HG03521 (cell line): Measurements from ENCODE around the gene BCL2L13.
"Not testable (repeated sequence)": the region's sequence is repeated elsewhere in the genome, so short reads cannot be mapped to it uniquely, and the experiment has no call there.

ENCODE experiments used
- ATAC-seq: cut with Tn5 transposase; IDR thresholded peaks from one replicate; pipeline ENCODE4 v1.9.1; 2021; ENCODE audit warnings: mild to moderate bottlenecking, moderate library complexity; ENCODE audit not compliant: unreplicated experiment

The BCL2L13 gene

GRCh38 chr22:17753401-17753989, 114.9 kb downstream of the BCL2L13 start:
- no peak for ATAC-seq

DNA sequence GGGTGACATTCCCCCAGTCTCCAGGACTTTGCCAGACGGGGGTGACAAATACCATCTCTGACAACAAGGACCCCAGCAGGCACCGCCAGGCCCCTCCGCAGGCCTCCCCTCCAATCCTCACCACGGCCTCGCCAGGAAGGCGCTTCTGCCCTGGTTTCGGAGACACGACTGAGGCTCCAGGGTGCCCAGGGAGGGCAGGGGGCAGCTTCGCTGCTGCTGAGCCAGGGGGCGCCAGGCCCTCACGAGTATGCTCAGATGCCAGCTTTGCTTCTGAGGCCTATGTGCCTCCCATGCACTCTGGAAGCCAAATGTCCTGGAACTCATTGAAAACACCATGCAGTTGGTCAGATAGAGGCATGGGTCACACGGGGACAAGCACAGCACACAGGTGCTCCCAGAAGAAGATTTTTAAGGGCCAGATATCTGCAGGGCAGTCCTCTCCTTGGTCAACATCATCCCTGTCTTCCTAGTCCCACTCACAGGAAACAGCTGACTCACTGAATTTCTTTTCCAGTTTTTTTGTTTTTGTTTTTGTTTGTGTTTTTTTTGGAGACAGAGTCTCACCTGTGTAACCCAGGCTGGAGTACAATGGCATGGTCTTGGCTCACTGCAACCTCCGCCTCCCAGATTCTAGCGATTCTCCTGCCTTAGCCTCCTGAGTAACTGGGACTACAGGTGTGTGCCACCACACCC, 115.8 kb downstream of the BCL2L13 start:
- no peak for ATAC-seq

- no peak for ATAC-seq
Observed at GRCh38 chr22:17761138-17761488, 122.6 kb downstream of the BCL2L13 start.

GRCh38 chr22:17763442-17763841, 124.9 kb downstream of the BCL2L13 start:
- not testable (repeated sequence) for ATAC-seq

- no peak for ATAC-seq
Observed at GRCh38 chr22:17764036-17764435, 125.5 kb downstream of the BCL2L13 start.

DNA sequence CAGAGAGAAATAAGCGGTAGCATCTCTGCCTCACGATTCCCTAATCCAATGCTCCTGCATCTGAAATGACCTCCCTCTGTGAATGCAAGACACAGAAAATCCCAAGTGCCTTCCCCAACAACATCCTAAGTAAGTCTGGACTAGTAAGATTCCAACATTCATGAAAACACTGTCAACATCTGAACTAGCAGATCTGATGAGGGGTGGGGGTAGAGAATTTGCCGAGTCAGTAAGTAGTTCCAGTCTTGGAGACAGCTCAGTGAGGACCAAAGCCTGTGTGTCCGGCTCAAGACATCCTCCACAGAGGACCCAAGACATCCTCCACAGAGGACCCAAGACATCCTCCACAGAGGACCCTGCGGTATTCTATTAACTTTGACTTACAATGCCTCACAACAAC, 126.3 kb downstream of the BCL2L13 start:
- ATAC-seq = not testable (repeated sequence)

DNA sequence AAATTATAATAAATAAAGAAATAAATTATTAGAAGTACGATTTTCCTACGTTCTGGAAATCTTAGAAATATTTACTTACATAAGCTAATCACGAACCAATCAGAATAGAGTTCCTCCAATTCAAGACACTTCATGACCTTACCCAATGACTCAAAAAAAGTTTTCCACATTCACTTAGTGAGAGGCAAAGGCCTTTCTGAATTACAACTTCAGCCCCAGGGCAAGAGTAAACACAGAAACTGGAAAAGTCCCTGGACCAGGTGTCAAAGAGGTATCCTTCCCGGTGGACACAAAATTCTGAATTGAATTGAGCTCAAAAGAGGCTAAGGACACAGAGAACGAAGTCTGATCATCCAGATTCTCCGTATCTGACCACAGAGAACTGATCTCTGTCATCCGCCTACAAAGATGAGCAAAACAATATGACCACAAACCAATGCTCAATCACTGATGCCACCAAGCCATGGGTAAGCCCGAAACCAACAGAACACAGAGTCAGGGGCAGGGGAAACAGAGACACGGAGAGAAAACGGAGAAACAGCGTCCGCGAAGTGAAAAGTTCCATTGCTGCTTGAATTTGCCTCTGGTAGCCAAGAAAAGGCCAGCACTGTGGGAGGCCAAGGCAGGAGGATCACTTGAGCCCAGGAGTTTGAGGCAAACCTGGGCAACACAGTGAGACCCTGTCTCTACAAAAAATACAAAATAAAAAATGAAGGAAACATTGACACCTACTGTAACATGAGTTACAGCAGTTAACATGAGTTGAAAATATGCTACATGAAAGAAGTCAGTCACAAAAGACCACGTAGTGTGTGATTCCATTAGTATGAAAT, 128.9 kb downstream of the BCL2L13 start:
- ATAC-seq = peak; percentile 70

DNA sequence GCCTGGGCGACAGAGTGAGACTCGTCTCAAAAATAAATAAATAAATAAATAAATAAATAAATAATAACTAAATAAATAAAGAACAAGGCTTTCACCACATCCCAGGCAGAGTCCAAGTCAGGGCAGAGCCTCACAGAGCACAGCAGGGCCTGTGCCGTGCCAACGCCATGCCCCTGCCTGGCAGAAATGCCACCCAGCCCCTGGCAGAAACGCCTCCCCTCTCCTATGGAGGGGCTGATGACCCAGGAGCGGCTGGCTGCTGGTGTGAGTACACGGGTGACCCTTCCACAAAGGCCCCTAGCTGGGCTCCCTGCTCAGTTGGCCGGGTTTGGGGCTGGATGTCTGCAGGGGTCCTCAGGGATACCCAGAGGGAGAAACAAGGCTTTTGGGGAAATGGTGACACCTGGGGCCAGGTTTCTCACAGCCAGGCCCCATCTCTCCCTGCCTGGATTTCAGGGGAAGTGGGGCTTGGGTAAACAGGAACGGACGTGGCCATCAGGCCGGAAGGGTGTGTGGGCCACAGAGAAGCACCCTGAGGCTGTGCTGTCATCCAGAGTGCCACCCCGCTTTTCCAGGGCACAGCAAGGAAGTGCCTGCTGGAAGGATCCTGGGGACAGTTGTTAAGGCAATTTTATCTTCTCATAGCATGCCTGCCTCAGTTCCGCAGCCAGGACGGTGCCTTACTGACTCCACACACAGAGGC, 130.6 kb downstream of the BCL2L13 start:
- no peak for ATAC-seq

GRCh38 chr22:17769716-17770082, 131.1 kb downstream of the BCL2L13 start:
- ATAC-seq = no peak

GRCh38 chr22:17770180-17771077, 131.9 kb downstream of the BCL2L13 start:
- ATAC-seq = no peak

DNA sequence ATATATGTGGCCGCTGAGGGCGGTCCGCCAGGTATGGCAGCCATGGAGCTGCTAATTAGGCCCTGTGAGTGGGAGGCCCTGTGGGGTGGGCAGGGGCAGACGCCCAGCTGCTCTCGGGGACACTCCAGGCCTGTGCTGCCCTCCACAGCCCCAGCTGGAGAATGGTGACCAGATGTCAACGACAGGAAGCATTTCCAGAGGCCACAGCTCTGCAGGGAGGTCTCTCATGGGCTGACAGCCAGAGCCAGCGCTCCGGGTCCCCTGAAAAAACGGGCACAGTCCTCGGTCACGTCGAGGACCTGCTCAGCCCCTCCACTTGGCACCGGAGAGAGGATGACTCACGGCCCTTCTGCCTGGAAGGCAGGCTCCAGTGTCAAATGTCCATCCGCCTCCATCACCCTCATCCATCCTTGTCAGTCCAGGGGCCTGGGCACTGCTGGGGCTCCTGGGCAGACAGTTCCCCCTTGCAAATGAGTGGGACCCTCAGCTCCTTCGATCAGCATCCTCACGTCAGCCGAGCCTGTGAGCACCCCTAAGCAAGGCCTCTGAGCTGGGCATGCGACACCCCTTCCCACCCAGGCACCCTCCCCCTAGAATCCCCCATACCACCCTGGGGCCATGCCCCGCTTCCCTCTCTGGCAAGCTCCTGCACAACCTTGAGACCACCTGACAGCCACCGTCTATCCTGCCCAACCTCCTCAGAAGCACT, 133.8 kb downstream of the BCL2L13 start:
- no peak for ATAC-seq

DNA sequence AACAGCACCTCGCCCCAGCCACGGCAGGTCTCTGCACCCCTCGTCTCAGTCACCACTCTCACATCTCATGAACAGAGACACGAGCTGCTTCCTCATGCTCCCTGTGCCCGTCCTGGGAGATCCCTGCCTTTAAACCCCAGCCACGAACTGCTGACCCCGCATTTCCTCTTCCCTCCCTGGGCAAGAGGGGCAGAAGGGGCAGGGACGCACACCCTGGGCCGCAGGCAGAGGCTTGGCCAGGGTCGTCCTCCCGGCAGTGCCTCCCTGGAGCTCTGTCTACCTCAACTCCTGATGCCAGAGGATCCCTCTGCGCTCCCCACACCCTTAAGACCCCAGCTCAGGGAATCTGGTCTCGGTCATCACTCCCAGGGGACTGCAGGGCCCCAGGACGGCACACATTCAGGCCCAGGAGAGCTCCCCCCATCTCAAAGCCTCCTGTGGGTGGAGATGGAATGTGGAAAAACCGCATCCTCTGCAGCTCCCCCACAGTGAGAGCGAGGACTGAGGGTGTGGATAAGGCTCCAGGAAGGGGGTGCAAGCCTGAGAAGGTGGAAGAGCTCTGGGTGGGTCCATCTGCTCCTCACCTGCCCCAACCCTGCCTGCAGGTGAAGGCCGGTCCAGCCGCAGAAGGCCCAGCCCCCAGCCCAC, 134.5 kb downstream of the BCL2L13 start:
- ATAC-seq = no peak

GRCh38 chr22:17773606-17774205, 135.1 kb downstream of the BCL2L13 start:
- ATAC-seq = no peak

- ATAC-seq = no peak
Observed at GRCh38 chr22:17774206-17774925, 135.8 kb downstream of the BCL2L13 start, which contains the start of gene BID. Gene BID (minus strand): TSS chr22:17774469. CDS start chr22:17750116, 24,353 bp downstream.

DNA sequence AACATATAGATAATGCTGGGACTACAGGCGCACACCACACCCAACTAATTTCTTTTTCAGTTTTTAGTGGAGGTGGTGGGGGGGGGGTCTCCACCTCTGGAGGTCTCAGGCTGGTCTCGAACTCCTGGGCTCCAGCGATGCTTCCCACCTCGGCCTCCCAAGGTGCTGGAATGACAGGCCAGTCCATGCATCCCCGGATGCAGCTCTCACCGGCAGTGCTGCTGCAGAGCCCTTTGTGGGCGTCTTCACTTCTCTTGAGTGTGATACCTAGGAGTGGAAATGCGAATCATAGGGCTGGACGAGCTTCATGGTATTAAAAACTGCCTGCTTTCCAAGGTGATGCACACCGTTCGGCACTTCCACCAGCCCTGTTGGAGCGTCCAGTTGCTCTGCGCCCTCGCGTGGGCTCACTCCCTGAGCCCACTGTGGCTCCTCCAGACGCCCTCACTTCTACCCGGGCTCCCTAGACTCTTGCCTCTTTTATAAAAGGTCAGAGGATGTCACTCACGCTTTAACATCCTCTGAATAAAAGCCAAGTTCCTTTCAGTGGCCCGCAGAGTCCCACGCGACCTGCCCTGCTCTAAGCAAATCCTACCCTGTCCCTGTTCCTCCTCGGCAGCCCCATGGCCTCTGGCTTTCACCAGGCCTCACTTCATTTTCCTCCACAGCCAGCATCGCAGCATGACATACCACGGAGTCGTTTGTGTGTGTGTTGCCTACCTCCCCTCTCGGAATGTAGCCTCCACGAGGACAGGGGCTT, 136.5 kb downstream of the BCL2L13 start:
- no peak for ATAC-seq

DNA sequence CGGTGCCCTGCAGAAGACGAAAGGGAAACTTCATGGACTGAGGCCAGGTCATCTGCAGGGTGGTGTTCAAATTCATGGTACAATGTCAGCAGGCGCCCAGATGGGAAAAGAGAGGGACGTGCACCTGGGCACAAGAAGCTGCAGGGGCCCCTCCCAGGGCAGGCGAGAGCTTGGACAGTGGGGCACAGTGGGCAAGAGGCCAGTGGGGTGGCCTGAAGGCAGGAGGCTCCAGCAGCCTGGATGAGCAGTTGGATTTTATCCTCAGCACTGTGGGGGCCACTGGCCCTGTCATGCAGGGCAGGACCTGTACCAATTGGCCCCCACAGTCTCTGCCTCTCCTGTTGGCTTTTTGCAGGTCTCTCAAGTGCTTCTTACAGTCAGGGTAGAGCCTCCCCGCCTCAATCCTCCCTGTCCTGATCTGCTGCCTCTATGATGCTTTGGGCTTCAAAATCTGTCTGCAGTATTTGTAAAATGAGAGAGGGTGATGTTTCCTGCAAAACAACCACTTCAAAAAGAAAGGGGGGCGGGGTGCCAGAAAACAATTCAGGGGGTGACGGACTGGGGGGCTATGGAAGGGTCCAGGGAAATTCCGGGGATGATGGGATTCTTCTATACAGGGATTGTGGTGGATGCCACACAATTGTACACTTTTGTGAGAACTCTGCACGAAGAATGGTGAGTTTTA, 137.4 kb downstream of the BCL2L13 start:
- no peak for ATAC-seq
